ENCODE data around the gene VWA3A.
"Not testable (repeated sequence)": the region's sequence is repeated elsewhere in the genome, so short reads cannot be mapped to it uniquely, and the experiment has no call there.

The VWA3A gene

GRCh38 chr16:22139008-22139407 lies 46.7 kb downstream of the VWA3A start:
- peak; percentile 80 for DNase-seq

GRCh38 chr16:22139732-22140131 lies 47.4 kb downstream of the VWA3A start:
- no peak for DNase-seq

GRCh38 chr16:22141767-22142166 lies 49.4 kb downstream of the VWA3A start:
- DNase-seq: no peak

- DNase-seq: no peak
These were observed 52.2 kb downstream of the VWA3A start for GRCh38 chr16:22144520-22144919.

GRCh38 chr16:22147853-22148252 lies 55.5 kb downstream of the VWA3A start:
- no peak for DNase-seq

- no peak for DNase-seq
These were observed 59.1 kb downstream of the VWA3A start for GRCh38 chr16:22151246-22151998.

- no peak for DNase-seq
These were observed 60.0 kb downstream of the VWA3A start for GRCh38 chr16:22152316-22152715.

- DNase-seq: not testable (repeated sequence)
These were observed 60.7 kb downstream of the VWA3A start for GRCh38 chr16:22153078-22153477.

GRCh38 chr16:22161401-22161800 lies 69.1 kb downstream of the VWA3A start:
- DNase-seq: no peak

- DNase-seq: no peak
These were observed 69.8 kb downstream of the VWA3A start, which contains the start of gene SDR42E2 for GRCh38 chr16:22161999-22162655. SDR42E2 (plus strand) TSS chr16:22162506; CDS start chr16:22165583, 3,077 bp downstream.

GRCh38 chr16:22162656-22163009 lies 70.3 kb downstream of the VWA3A start:
- no peak for DNase-seq

- DNase-seq: no peak
These were observed 71.5 kb downstream of the VWA3A start for GRCh38 chr16:22163806-22164205.

GRCh38 chr16:22164482-22164881 lies 72.1 kb downstream of the VWA3A start:
- no peak for DNase-seq

GRCh38 chr16:22165508-22166285 lies 73.4 kb downstream of the VWA3A start:
- no peak for DNase-seq

- no peak for DNase-seq
These were observed 79.6 kb downstream of the VWA3A start for GRCh38 chr16:22171953-22172352.

- DNase-seq: not testable (repeated sequence)
These were observed 80.3 kb downstream of the VWA3A start for GRCh38 chr16:22172642-22173041.

GRCh38 chr16:22174642-22175041 lies 82.3 kb downstream of the VWA3A start:
- DNase-seq: no peak

GRCh38 chr16:22177968-22178930 lies 85.9 kb downstream of the VWA3A start:
- no peak for DNase-seq

GRCh38 chr16:22181426-22181825 lies 89.1 kb downstream of the VWA3A start:
- DNase-seq: no peak

GRCh38 chr16:22181843-22182242 lies 89.5 kb downstream of the VWA3A start:
- no peak for DNase-seq

- no peak for DNase-seq
These were observed 91.0 kb downstream of the VWA3A start for GRCh38 chr16:22183335-22183734.

GRCh38 chr16:22183901-22184614 lies 91.7 kb downstream of the VWA3A start:
- DNase-seq: no peak

Measured in DMS79 (cell line).